LNCaP clone FGC (cell line): ENCODE results near the gene FZD4.
"Not testable (repeated sequence)": the region's sequence is repeated elsewhere in the genome, so short reads cannot be mapped to it uniquely, and the experiment has no call there.

Source experiments
- DNase-seq: peaks from one replicate; pipeline ENCODE4 v3.0.0-alpha.2; 2011; ENCODE audit warnings: low read depth
- H3K4me3 ChIP-seq: 2 replicates; pipeline ENCODE4 v1.5.1; 2011; ENCODE audit warnings: mild to moderate bottlenecking, low read depth, low read length, control low read depth
- CTCF ChIP-seq: IDR thresholded peaks from 2 replicates; pipeline ENCODE4 v1.5.1; 2012; ENCODE audit warnings: mild to moderate bottlenecking; ENCODE audit not compliant: control insufficient read depth, insufficient read depth; ENCODE audit errors: extremely low read depth

FZD4 gene

GRCh38 chr11:86955361-86956120, at the start of gene FZD4:
FZD4 (minus strand) TSS chr11:86955395; CDS start chr11:86955085, 310 bp downstream.
- H3K4me3 ChIP-seq = peak within 1 kb of the TSS; percentile 65
- DNase-seq = peak; percentile 36
- TF ChIP-seq CTCF = peak; percentile 54

GRCh38 chr11:87004281-87004680, 49.1 kb upstream of the FZD4 start:
- H3K4me3 ChIP-seq, DNase-seq: not testable (repeated sequence)

GRCh38 chr11:87002918-87003317, 47.7 kb upstream of the FZD4 start:
- no peak for DNase-seq
- TF ChIP-seq CTCF = no peak
- no peak overlapping the region for H3K4me3 ChIP-seq

GRCh38 chr11:86999859-87000753, 44.9 kb upstream of the FZD4 start:
- TF ChIP-seq CTCF = no peak
- no peak overlapping the region for H3K4me3 ChIP-seq
- peak; percentile 98 for DNase-seq

GRCh38 chr11:86999388-86999787, 44.2 kb upstream of the FZD4 start:
- DNase-seq = no peak
- TF ChIP-seq CTCF = no peak
- H3K4me3 ChIP-seq = no peak overlapping the region

- TF ChIP-seq CTCF = no peak
- no peak for DNase-seq
- H3K4me3 ChIP-seq = no peak overlapping the region
These were observed 41.9 kb upstream of the FZD4 start for GRCh38 chr11:86996953-86997570.

- TF ChIP-seq CTCF = no peak
- no peak overlapping the region for H3K4me3 ChIP-seq
- DNase-seq = no peak
These were observed 37.8 kb upstream of the FZD4 start for GRCh38 chr11:86993031-86993430.

- not testable (repeated sequence) for DNase-seq, H3K4me3 ChIP-seq
These were observed 37.1 kb upstream of the FZD4 start for GRCh38 chr11:86992340-86992739.
